Measurements from ENCODE around the gene ZNF653.

Gene ZNF653

DNA sequence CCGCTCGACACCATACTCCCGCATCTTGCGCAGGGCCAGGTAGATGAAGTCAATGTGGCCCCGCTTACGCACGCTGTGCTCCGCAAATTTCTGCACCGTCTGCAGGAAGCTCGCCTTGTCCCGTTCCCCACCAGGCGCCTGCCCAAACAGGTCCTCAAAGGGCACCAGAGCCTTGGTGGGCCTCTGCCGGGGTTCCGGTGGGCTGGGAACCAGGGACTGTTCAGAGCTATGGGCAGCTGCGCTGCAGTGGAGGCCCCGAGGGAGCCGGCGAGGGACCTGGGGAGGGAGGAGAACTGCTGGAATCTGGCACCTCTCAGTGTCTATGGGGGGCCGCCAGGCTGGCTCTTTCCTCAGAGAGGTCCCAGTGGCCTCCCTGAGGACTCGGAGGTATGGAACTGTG is 8.3 kb upstream of the ZNF653 start:
- TF ChIP-seq, protein P1, sequence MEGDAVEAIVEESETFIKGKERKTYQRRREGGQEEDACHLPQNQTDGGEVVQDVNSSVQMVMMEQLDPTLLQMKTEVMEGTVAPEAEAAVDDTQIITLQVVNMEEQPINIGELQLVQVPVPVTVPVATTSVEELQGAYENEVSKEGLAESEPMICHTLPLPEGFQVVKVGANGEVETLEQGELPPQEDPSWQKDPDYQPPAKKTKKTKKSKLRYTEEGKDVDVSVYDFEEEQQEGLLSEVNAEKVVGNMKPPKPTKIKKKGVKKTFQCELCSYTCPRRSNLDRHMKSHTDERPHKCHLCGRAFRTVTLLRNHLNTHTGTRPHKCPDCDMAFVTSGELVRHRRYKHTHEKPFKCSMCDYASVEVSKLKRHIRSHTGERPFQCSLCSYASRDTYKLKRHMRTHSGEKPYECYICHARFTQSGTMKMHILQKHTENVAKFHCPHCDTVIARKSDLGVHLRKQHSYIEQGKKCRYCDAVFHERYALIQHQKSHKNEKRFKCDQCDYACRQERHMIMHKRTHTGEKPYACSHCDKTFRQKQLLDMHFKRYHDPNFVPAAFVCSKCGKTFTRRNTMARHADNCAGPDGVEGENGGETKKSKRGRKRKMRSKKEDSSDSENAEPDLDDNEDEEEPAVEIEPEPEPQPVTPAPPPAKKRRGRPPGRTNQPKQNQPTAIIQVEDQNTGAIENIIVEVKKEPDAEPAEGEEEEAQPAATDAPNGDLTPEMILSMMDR (IDR thresholded peaks at IDR 0.05; ENCODE audit: low read length, missing control alignments): no peak
- no peak for DNase-seq (ENCODE audit: low read depth)
- no peak overlapping the region for H3K4me3 ChIP-seq (replicated peaks; ENCODE audit: low read depth, low read length)

- H3K4me3 ChIP-seq (replicated peaks; ENCODE audit: low read depth, low read length): no peak overlapping the region
- TF ChIP-seq, protein P1 (IDR thresholded peaks at IDR 0.05; ENCODE audit: low read length, missing control alignments): no peak
- DNase-seq (ENCODE audit: low read depth): no peak
Observed at GRCh38 chr19:11510444-11510843, 4.8 kb upstream of the ZNF653 start.

GRCh38 chr19:11507370-11508078 is 1.9 kb upstream of the ZNF653 start:
- no peak for DNase-seq (ENCODE audit: low read depth)
- TF ChIP-seq, protein P1 (IDR thresholded peaks at IDR 0.05; ENCODE audit: low read length, missing control alignments): no peak
- H3K4me3 ChIP-seq (replicated peaks; ENCODE audit: low read depth, low read length): no peak overlapping the region

DNA sequence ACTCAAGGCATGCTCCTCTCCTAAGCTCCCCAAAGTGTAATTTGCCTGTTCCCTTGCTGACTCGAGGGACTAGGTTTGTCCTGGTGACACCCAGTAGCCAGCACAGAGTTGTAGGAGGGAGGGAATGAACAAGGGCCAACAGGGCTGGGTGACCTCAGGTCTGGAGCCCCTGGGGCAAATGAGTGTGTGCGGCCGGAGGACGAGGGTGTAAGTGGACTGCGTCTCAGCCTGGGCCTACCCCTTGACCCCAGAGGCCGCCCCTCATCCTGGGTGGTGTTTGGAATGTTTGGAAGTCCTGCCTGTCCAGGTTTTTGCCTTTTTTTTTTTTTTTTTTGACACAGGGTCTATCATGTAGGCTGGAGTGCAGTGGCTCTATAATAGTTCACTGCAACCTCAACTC is 1.3 kb upstream of the ZNF653 start:
- no peak for DNase-seq (ENCODE audit: low read depth)
- H3K4me3 ChIP-seq (replicated peaks; ENCODE audit: low read depth, low read length): no peak overlapping the region
- TF ChIP-seq, protein P1 (IDR thresholded peaks at IDR 0.05; ENCODE audit: low read length, missing control alignments): no peak

DNA sequence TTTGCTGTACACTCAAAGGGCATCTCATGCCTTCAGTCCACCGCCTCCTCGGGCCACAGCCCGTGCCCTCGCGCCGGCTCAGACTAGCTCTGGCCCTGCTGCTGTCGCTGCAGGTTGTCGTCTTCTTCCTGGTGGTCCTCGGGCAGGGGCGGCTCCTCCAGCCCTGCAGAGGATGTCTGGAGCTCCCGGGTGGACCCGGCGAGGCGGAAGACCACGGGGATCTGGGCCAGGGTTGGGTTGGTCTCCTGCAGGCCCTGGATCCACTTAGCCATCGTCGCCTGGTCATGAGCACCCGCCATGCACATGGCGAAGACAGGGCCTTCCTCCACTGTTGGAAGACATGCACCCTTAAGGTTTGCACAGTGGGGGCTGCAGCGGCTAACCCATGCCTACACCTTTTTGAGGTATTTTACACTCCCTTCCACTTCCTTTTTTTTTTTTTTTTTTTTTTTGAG is 489 bp upstream of the ZNF653 start:
- TF ChIP-seq, protein P1 (IDR thresholded peaks at IDR 0.05; ENCODE audit: low read length, missing control alignments): no peak
- peak overlapping the region; percentile 65 for H3K4me3 ChIP-seq (replicated peaks; ENCODE audit: low read depth, low read length)
- DNase-seq (ENCODE audit: low read depth): no peak

- H3K4me3 ChIP-seq (replicated peaks; ENCODE audit: low read depth, low read length): peak overlapping the region; percentile 65
- TF ChIP-seq, protein P1 (IDR thresholded peaks at IDR 0.05; ENCODE audit: low read length, missing control alignments): no peak
Observed at GRCh38 chr19:11505032-11505503, 571 bp downstream of the ZNF653 start.

More at GRCh38 chr19:11505032-11505503, 571 bp downstream of the ZNF653 start:
- DNase-seq (ENCODE audit: low read depth): peak; percentile 94

All from fibroblast of pulmonary artery (primary cell).